K562 (cell line): Measurements from ENCODE around the gene POMT2. TPM values are rescaled to one million over a fixed set of nuclear protein-coding genes. Genes with fewer than 3 reads are reported as not detected.
"Not testable (repeated sequence)": the region's sequence is repeated elsewhere in the genome, so short reads cannot be mapped to it uniquely, and the experiment has no call there.

Experiments
- ATAC-seq: fragments of 200-7000 bp; cut with Tn5 transposase; 3 replicates; pipeline ENCODE4 v1.9.1; 2020; ENCODE audit warnings: moderate library complexity
- BruUV-seq: library from RNA; stranded (reverse); fragments of 400-500 nt; replicated peaks from 2 replicates; lab custom pipeline; 2021; lab: Mats Ljungman, UMichigan
- CTCF ChIA-PET: fragments of 300-600 bp; formaldehyde crosslinking; extraction: SDS; loops from one replicate; lab custom pipeline; 2021; ENCODE audit warnings: low intra/inter-chr PET ratio; lab: Yijun Ruan, JAX
- POLR2A ChIA-PET: fragments of 300-600, 350-650 bp; sonication (Branson Sonifier 250); formaldehyde crosslinking; extraction: SDS; loops from one replicate; lab custom pipeline; 2021; ENCODE audit warnings: antibody characterized with exemption, inconsistent platforms; lab: Yijun Ruan, JAX
- DNase-seq, 4 experiments: peaks; one replicate each; pipeline versions ENCODE4 v3.0.0 to v3.0.0-alpha.2; 2011 to 2018; ENCODE audit warnings: low spot score in 3 of 4, mixed read lengths in 3 of 4; ENCODE audit errors: extremely low read depth in 1 of 4
- FAIRE-seq: peaks from 2 replicates; lab custom pipeline; 2011; peaks lifted over from hg19 to GRCh38; lab: Jason Lieb, UNC
- H2AFZ ChIP-seq: 2 replicates; pipeline ENCODE4 v1.6.0; 2011; ENCODE audit warnings: low read depth, low read length, control low read depth, inconsistent platforms
- H3K27ac ChIP-seq: fragments of 200-600 bp; 3 replicates; pipeline ENCODE4 v1.8.0; 2011; ENCODE audit warnings: low read depth, mild to moderate bottlenecking, control low read depth, inconsistent platforms, low read length, moderate library complexity, mixed read lengths; ENCODE audit errors: extremely low read depth
- H3K27me3 ChIP-seq, 2 experiments: fragments of 300-600 bp in 1 of 2; 2 replicates in 1 of 2; 3 replicates in 1 of 2; pipeline versions ENCODE4 v1.6.0 to v1.8.0; 2011; ENCODE audit warnings: inconsistent platforms in 2 of 2, low read length in 2 of 2, mild to moderate bottlenecking in 1 of 2, mixed read lengths in 1 of 2, moderate library complexity in 1 of 2; ENCODE audit not compliant: control insufficient read depth in 2 of 2, insufficient read depth in 2 of 2
- H3K36me3 ChIP-seq: fragments of 300-600 bp; 3 replicates; pipeline ENCODE4 v1.8.0; 2011; ENCODE audit warnings: mild to moderate bottlenecking, low read length, inconsistent platforms; ENCODE audit not compliant: control insufficient read depth, insufficient read depth
- H3K4me1 ChIP-seq, 2 experiments: fragments of 200-600 bp in 1 of 2; replicated peaks in 1 of 2; 2 replicates in 1 of 2; 3 replicates in 1 of 2; pipeline versions ENCODE4 v1.5.1 to v1.8.0; 2011; ENCODE audit warnings: inconsistent platforms in 2 of 2, low read length in 2 of 2, mild to moderate bottlenecking in 1 of 2, mixed read lengths in 1 of 2, moderate library complexity in 1 of 2; ENCODE audit not compliant: control insufficient read depth in 2 of 2, insufficient read depth in 2 of 2
- H3K4me2 ChIP-seq: 2 replicates; pipeline ENCODE4 v1.6.1; 2011; ENCODE audit warnings: low read length, control low read depth, inconsistent platforms, mixed read lengths; ENCODE audit not compliant: insufficient read depth
- H3K4me3 ChIP-seq: fragments of 200-600 bp; sonication (generic), shearing (Covaris generic); 2 replicates; pipeline ENCODE4 v1.5.1; 2016; ENCODE audit warnings: control low read depth, inconsistent platforms
- H3K79me2 ChIP-seq: fragments of 200-600 bp; 3 replicates; pipeline ENCODE4 v1.8.0; 2011; ENCODE audit warnings: low read length, inconsistent platforms; ENCODE audit not compliant: control insufficient read depth, insufficient read depth
- H3K9ac ChIP-seq, 2 experiments: 2 replicates each; pipeline versions ENCODE4 v1.6.0 to v1.6.1; 2011; ENCODE audit warnings: low read depth in 2 of 2, low read length in 2 of 2, control low read depth in 1 of 2, inconsistent platforms in 1 of 2, mild to moderate bottlenecking in 1 of 2, mixed read lengths in 1 of 2; ENCODE audit not compliant: insufficient read depth in 1 of 2
- H3K9me1 ChIP-seq: one replicate; pipeline ENCODE4 v1.6.0; 2011; ENCODE audit warnings: inconsistent platforms, mild to moderate bottlenecking, low read length, moderate library complexity; ENCODE audit not compliant: control insufficient read depth, insufficient read depth
- H3K9me3 ChIP-seq: replicated peaks from 2 replicates; pipeline ENCODE4 v1.5.1; 2011; ENCODE audit warnings: low read depth, low read length, inconsistent platforms; ENCODE audit not compliant: control insufficient read depth, insufficient read depth
- H4K20me1 ChIP-seq: replicated peaks from 2 replicates; pipeline ENCODE4 v1.6.1; 2011; ENCODE audit warnings: low read length, inconsistent platforms, mixed read lengths; ENCODE audit not compliant: control insufficient read depth, insufficient read depth
- NEUROD1 ChIP-seq: fragments of 150-350 bp; IDR thresholded peaks from 2 replicates; pipeline ENCODE4 v1.6.1; 2014; ENCODE audit warnings: borderline replicate concordance, low read length, low read depth; ENCODE audit not compliant: partially characterized antibody
- SPI1 ChIP-seq: IDR thresholded peaks from 2 replicates; pipeline ENCODE4 v1.6.1; 2011; ENCODE audit warnings: low read depth, low read length, control low read depth, borderline replicate concordance
- ZHX1 ChIP-seq: fragments of 150-350 bp; conservative IDR thresholded peaks from 2 replicates; pipeline ENCODE4 v1.6.1; 2014; ENCODE audit warnings: low read length
- ZNF354B ChIP-seq: fragments of 250-450 bp; sonication (Bioruptor Pico); IDR thresholded peaks from 2 replicates; pipeline ENCODE4 v1.4.0; 2020
- ZNF76 ChIP-seq: fragments of 250-450 bp; sonication (Bioruptor Pico); IDR thresholded peaks from 2 replicates; pipeline ENCODE4 v1.4.0; 2020; ENCODE audit warnings: mild to moderate bottlenecking, moderate library complexity, borderline replicate concordance
- WGBS: fragments of 100-300 bp; shearing (Covaris generic); methylation state at CpG from one replicate; pipeline ENCODE4 v1.1.6; 2016; ENCODE audit warnings: low coverage, mixed read lengths; ENCODE audit not compliant: insufficient coverage; ENCODE audit errors: missing lambda C conversion rate; 5-methylcytosine and 5-hydroxymethylcytosine counted together
- in situ Hi-C: fragments of 300-500 bp; cut with MboI; formaldehyde crosslinking; loops from 4 replicates; pipeline ENCODE4 v1.15.0; 2018; ENCODE audit warnings: inconsistent platforms, mixed read lengths
- intact Hi-C: fragments of 100-400 bp; cut with micrococcal nuclease; formaldehyde crosslinking; loops from 2 replicates; pipeline ENCODE4 v1.14.2; 2022
- polyA plus RNA-seq, 8 experiments: library from polyadenylated mRNA; depleted of rRNA in 4 of 8; stranded (reverse) in 5 of 8; unstranded in 3 of 8; fragments of >200 nt; fragmentation: Nextera tagmentation in 2 of 8; fragmentation: Illumina TruSeq in 1 of 8; extraction: Ambion mirVana in 2 of 8; extraction: Trizol in 1 of 8; gene quantifications; 2 replicates each; pipeline versions ENCODE4 v1.2.1 to v1.2.3, GENCODE V29; 2011 to 2014; ENCODE audit warnings: inconsistent platforms in 1 of 8, missing spikeins in 1 of 8
- total RNA-seq, 7 experiments: library from RNA; depleted of rRNA in 6 of 7; stranded (reverse); fragments of >200 nt in 6 of 7; fragmentation: Illumina TruSeq in 2 of 7; extraction: Trizol in 2 of 7; gene quantifications; 2 replicates each; pipeline versions ENCODE4 v1.2.1 to v1.2.3, GENCODE V29; 2011 to 2021; ENCODE audit warnings: low replicate concordance in 1 of 7
- TF ChIP-seq, protein P1 (sequence below): sonication (generic); formaldehyde crosslinking; IDR thresholded peaks from 2 replicates; pipeline ENCODE4 v1.8.1; 2023; ENCODE audit warnings: mild to moderate bottlenecking, missing genetic modification reagents
- TF ChIP-seq, protein P2 (sequence below), 2 experiments: fragments of 450-650 bp in 1 of 2; sonication (generic) in 1 of 2; formaldehyde crosslinking in 1 of 2; IDR thresholded peaks in 1 of 2; conservative IDR thresholded peaks in 1 of 2; 2 replicates each; pipeline versions ENCODE4 v1.6.1 to v1.8.1; 2016 to 2023; ENCODE audit warnings: mild to moderate bottlenecking in 2 of 2, moderate library complexity in 2 of 2, inconsistent platforms in 1 of 2, missing genetic modification reagents in 1 of 2

The POMT2 gene
- total and polyA plus RNA-seq, 9 of the 15 experiments (the other 6 are each of a cell fraction or from before 2014, with no cell fraction given) = 0.39 to 16.6 (median 7.8) TPM

DNA sequence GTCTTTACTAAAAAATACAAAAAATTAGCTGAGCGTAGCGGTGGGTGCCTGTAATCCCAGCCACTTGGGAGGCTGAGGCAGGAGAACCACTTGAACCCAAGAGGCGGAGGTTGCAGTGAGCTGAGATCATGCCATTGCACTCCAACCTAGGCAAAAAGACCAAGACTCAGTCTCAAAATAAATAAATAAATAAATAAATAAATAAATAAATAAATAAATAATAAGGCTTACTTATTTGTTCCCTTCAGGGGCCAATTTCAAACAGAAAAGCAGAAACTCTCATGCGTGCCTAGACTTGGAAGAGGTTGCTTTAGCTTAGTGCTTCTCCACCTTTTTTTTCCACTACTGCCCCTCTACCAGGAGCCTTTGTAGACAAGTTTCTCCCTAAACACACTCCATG, 39.8 kb downstream of the POMT2 start:
- H3K4me3 ChIP-seq, H3K9me3 ChIP-seq, POLR2A ChIA-PET, BruUV-seq, H3K4me1 ChIP-seq, H3K9me1 ChIP-seq, H3K79me2 ChIP-seq, CTCF ChIA-PET, H3K27ac ChIP-seq, H3K9ac ChIP-seq, H3K4me2 ChIP-seq, H4K20me1 ChIP-seq, in situ Hi-C loops, intact Hi-C loops, H2AFZ ChIP-seq, ATAC-seq, H3K27me3 ChIP-seq, FAIRE-seq, DNase-seq: not testable (repeated sequence)
- H3K36me3 ChIP-seq = peaks cover 25% of the 10 kb centered on the region; the same call in 2 of the 3 replicates
- WGBS = 94% methylated on average over 4 of the region's 4 CpGs

GRCh38 chr14:77279719-77280118, 41.0 kb downstream of the POMT2 start:
- Histone ChIP-seq H3K36me3 (peaks cover 15% of the 10 kb centered on the region; the same call in 2 of the 3 replicates), H3K9ac (no peak overlapping the region), H3K9me1 (no peaks in the 10 kb centered on the region), H2AFZ (no peak overlapping the region), H3K79me2 (no peaks in the 10 kb centered on the region), H3K27me3 (no peaks in the 10 kb centered on the region), H3K9me3 (no peaks in the 10 kb centered on the region), H3K4me1 (no peaks in the 10 kb centered on the region; a peak in 1 of 5 replicates), H3K4me3 (no peak overlapping the region), H4K20me1 (no peaks in the 10 kb centered on the region), H3K4me2 (no peak overlapping the region), H3K27ac (no peak overlapping the region)
- intact Hi-C loops (no loop called here), in situ Hi-C loops (no loop called here)
- no TSS peak for BruUV-seq
- ChIA-PET CTCF (no interaction called here), POLR2A (no interaction called here)
- DNase-seq = no peak
- ATAC-seq = no peak
- no peak for FAIRE-seq
- WGBS = 87% methylated on average over 5 of the region's 13 CpGs
- TF ChIP-seq, protein P1, sequence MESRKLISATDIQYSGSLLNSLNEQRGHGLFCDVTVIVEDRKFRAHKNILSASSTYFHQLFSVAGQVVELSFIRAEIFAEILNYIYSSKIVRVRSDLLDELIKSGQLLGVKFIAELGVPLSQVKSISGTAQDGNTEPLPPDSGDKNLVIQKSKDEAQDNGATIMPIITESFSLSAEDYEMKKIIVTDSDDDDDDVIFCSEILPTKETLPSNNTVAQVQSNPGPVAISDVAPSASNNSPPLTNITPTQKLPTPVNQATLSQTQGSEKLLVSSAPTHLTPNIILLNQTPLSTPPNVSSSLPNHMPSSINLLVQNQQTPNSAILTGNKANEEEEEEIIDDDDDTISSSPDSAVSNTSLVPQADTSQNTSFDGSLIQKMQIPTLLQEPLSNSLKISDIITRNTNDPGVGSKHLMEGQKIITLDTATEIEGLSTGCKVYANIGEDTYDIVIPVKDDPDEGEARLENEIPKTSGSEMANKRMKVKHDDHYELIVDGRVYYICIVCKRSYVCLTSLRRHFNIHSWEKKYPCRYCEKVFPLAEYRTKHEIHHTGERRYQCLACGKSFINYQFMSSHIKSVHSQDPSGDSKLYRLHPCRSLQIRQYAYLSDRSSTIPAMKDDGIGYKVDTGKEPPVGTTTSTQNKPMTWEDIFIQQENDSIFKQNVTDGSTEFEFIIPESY (CRISPR knock-in tag) = no peak
- no peak for TF ChIP-seq NEUROD1
- TF ChIP-seq SPI1 = no peak
- TF ChIP-seq, protein P2, sequence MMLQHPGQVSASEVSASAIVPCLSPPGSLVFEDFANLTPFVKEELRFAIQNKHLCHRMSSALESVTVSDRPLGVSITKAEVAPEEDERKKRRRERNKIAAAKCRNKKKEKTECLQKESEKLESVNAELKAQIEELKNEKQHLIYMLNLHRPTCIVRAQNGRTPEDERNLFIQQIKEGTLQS (IDR thresholded peaks at IDR 0.05) = no peak
- TF ChIP-seq, protein P2 (CRISPR knock-in tag; conservative IDR thresholded peaks at IDR 0.05) = no peak
- no peak for TF ChIP-seq ZNF354B (CRISPR knock-in tag)
- no peak for TF ChIP-seq ZHX1
- no peak for TF ChIP-seq ZNF76 (CRISPR knock-in tag)
